ENCODE measurements around the gene C12orf75. TPM values are rescaled to one million over a fixed set of nuclear protein-coding genes. Genes with fewer than 3 reads are reported as not detected.

C12orf75 gene
- total RNA-seq, 1 donor, result 130 TPM

DNA sequence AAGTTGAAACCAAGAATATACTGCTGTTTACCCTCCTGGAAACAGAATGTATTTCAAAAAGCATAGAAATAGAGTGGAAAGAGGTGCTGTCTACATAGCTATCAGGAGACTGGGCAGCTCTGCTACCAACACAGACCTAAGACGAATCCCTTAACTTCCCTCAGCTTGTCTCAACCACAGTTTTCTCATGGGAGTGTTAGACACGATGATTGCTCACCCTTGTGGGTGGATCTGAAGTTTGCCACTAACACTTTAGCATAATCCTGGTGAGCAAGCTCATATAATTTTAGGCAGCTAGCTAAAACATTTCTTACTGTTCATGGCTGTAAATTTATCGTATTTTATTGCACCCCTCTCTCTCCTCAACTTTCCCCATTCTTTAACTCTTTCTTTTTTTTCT, 38.5 kb downstream of the C12orf75 start:
- peak; percentile 85 for DNase-seq (ENCODE audit: low read depth)
- no peak overlapping the region for H3K4me3 ChIP-seq (ENCODE audit: low read depth, low read length)
- TF ChIP-seq, protein P1, sequence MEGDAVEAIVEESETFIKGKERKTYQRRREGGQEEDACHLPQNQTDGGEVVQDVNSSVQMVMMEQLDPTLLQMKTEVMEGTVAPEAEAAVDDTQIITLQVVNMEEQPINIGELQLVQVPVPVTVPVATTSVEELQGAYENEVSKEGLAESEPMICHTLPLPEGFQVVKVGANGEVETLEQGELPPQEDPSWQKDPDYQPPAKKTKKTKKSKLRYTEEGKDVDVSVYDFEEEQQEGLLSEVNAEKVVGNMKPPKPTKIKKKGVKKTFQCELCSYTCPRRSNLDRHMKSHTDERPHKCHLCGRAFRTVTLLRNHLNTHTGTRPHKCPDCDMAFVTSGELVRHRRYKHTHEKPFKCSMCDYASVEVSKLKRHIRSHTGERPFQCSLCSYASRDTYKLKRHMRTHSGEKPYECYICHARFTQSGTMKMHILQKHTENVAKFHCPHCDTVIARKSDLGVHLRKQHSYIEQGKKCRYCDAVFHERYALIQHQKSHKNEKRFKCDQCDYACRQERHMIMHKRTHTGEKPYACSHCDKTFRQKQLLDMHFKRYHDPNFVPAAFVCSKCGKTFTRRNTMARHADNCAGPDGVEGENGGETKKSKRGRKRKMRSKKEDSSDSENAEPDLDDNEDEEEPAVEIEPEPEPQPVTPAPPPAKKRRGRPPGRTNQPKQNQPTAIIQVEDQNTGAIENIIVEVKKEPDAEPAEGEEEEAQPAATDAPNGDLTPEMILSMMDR (IDR thresholded peaks at IDR 0.05; ENCODE audit: insufficient read depth, low read length), result peak; percentile 43

DNA sequence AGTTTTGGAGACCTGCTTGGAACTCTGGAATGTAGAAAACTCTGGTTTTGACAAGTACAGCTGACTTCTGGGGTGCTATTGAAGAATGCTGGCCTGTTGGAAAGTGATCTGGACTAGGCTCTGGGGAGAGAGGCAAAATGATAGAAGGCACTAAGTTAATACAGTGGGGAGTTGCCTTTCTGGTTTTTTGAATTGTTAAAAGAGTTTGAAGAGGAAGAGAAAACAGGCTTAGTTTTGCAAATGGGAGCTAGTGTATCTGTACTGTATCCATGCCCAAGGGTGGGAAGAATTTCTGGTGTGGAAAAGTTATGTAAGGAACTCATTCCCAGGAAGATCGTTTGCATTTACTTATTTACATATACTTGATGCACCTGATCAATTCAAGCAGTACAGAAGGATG, 43.8 kb downstream of the C12orf75 start:
- no peak for DNase-seq (ENCODE audit: low read depth)
- TF ChIP-seq, protein P1 (IDR thresholded peaks at IDR 0.05; ENCODE audit: insufficient read depth, low read length), result no peak
- H3K4me3 ChIP-seq (ENCODE audit: low read depth, low read length), result no peak overlapping the region

DNA sequence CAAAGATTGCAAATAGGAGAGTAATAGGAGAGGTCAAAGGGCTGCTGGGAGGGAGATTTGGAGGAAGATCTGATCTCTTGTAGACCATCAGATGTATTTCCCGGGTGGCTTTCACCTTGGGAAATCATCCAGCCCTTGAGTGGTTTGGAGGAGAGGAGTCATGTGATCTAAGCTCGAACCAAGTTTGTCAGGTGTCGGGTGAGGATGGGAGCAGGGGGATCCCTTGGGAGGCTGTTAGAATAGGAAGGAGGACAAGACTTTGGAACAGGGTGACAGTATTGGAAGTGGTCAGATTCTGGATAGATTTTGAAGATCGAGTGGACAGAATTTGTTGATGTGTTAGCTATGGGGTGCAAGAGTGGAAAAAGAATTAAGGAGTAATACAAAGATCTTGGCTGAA, 46.6 kb downstream of the C12orf75 start:
- no peak for DNase-seq (ENCODE audit: low read depth)
- H3K4me3 ChIP-seq (ENCODE audit: low read depth, low read length), result no peak overlapping the region
- TF ChIP-seq, protein P1 (IDR thresholded peaks at IDR 0.05; ENCODE audit: insufficient read depth, low read length), result no peak

DNA sequence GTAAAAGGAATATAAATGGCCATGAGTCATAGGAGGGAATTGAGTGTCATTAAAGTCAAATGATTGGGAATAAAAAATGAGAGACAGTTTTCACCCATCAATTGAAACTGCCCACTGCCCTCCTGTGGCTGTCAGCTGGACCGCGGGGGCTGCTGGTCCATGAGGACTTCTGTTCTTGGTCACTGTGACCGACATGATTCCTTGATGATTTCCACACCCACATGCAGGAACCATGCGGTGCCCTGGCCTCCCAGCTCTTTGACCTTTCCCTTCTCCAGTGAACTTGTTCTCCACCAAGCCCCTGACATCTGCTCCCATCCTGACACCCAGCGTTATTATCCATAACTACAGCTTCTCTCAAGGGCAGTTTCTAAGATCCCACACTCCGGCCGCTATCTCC, 48.4 kb downstream of the C12orf75 start:
- TF ChIP-seq, protein P1 (IDR thresholded peaks at IDR 0.05; ENCODE audit: insufficient read depth, low read length), result peak; percentile 24
- no peak overlapping the region for H3K4me3 ChIP-seq (ENCODE audit: low read depth, low read length)
- DNase-seq (ENCODE audit: low read depth), result peak; percentile 8

DNA sequence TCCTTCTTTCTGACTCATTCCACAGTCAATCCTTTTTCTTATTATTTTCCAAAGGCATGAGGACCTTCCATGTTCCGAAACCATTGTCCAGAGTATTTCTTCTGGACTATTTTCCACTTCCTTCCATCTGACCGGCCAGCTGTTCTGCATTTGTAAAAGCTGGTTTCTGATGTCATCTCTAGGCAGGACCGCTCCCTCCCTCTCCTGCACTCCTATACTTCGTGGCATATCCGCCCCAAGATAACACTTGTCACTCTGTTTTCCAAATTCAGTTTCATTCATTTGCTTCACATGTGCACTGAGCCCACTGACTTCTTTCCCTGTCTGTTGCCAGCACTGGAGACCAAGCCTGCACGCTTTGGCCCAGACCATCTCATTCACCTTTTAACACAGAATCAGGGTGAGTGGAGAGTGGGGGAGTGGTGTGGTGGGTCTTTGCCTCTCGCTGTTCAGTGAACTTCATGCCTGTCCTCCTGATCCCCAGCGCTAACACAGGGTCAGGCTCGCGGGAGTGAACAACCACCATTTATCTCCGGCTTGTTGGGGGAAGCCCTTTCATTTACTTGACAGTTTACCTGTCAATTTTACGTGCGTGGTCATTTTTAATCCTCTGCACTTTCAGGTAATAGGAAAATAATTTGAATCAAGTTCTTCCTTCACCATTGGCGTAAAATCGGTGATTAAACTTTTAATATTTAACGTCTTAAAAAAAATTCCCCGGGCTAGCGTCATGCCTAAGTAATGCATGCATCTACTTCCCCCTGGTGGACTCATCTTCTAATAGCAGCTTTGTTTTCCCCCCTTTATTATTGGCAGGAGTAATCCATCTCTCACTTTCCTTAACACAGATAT, 52.5 kb downstream of the C12orf75 start:
- TF ChIP-seq, protein P1 (IDR thresholded peaks at IDR 0.05; ENCODE audit: insufficient read depth, low read length), result peak; percentile 76
- peak; percentile 91 for DNase-seq (ENCODE audit: low read depth)
- peak overlapping the region; percentile 60 for H3K4me3 ChIP-seq (ENCODE audit: low read depth, low read length)

DNA sequence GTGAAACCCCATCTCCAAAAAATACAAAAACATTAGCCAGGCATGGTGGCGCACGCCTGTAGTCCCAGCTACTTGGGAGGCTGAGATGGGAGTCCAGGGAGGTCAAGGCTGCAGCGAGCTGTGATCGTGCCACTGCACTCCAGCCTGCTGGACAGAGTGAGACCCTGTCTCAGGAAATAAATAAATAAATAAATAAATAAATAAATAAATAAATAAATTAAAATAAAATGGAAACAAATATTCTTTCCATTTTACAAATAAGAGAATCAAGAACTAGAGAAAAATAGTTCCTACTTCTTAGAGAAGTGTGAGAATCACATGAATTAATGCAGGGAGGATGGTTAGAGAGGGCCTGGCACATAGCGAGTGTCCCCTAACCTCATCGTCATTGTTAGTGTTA, 53.7 kb downstream of the C12orf75 start:
- no peak for DNase-seq (ENCODE audit: low read depth)
- TF ChIP-seq, protein P1 (IDR thresholded peaks at IDR 0.05; ENCODE audit: insufficient read depth, low read length), result no peak
- no peak overlapping the region for H3K4me3 ChIP-seq (ENCODE audit: low read depth, low read length)
